ENCODE data around the gene EBNA1BP2. TPM values are rescaled to one million over a fixed set of nuclear protein-coding genes. Genes with fewer than 3 reads are reported as not detected.
"Not testable (repeated sequence)": the region's sequence is repeated elsewhere in the genome, so short reads cannot be mapped to it uniquely, and the experiment has no call there.

The EBNA1BP2 gene
- total and polyA plus RNA-seq, 2 donors from 2014 or later: 52.5 to 98.8 TPM

- H3K36me3 ChIP-seq (ENCODE audit: control insufficient read depth in 2 of 3, insufficient read depth in 3 of 3, low read length in 3 of 3): no peaks in the 10 kb centered on the region
- H3K27me3 ChIP-seq (ENCODE audit: control insufficient read depth, insufficient read depth, low read length): no peaks in the 10 kb centered on the region
Measured at GRCh38 chr1:43220905-43221778, 49.1 kb upstream of the EBNA1BP2 start.

DNA sequence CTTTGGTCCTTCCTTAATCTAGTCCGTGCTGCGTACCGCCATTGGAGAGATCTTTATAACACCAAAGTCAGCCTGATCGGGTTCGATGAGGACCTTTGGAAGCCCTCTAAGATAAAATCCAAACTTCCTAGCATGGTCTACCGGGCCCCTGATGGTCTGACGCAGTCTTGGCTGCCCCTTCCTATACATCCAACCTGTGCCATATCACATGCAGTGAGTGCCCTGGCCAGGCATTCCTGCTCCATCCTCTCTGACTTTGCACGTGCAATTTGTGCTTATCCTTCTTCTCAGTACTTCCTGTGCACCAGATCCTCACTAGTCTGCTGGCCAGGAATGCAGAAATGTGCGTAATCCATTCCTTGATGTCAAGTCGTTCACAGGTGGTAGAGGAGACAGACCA lies 45.7 kb upstream of the EBNA1BP2 start:
- Histone ChIP-seq H3K9ac (ENCODE audit: low read length in 3 of 3) (no peak overlapping the region), H3K27me3 (ENCODE audit: control insufficient read depth, insufficient read depth, low read length) (no peaks in the 10 kb centered on the region), H3K4me3 (ENCODE audit: low read length in 3 of 3) (no peak overlapping the region), H3K27ac (ENCODE audit: low read depth in 2 of 2, low read length in 2 of 2) (no peak overlapping the region), H3K4me1 (ENCODE audit: control insufficient read depth in 2 of 3, insufficient read depth in 2 of 3, low read depth in 1 of 3, low read length in 3 of 3) (no peaks in the 10 kb centered on the region), H3K36me3 (ENCODE audit: control insufficient read depth in 2 of 3, insufficient read depth in 3 of 3, low read length in 3 of 3) (no peaks in the 10 kb centered on the region), H3K9me3 (ENCODE audit: control insufficient read depth in 2 of 3, insufficient read depth in 1 of 3, low read length in 3 of 3) (no peaks in the 10 kb centered on the region)
- intact Hi-C loops (cut with DNase I): no loop called here
- FAIRE-seq (no peak), DNase-seq (no peak)
- TF ChIP-seq, protein P1, sequence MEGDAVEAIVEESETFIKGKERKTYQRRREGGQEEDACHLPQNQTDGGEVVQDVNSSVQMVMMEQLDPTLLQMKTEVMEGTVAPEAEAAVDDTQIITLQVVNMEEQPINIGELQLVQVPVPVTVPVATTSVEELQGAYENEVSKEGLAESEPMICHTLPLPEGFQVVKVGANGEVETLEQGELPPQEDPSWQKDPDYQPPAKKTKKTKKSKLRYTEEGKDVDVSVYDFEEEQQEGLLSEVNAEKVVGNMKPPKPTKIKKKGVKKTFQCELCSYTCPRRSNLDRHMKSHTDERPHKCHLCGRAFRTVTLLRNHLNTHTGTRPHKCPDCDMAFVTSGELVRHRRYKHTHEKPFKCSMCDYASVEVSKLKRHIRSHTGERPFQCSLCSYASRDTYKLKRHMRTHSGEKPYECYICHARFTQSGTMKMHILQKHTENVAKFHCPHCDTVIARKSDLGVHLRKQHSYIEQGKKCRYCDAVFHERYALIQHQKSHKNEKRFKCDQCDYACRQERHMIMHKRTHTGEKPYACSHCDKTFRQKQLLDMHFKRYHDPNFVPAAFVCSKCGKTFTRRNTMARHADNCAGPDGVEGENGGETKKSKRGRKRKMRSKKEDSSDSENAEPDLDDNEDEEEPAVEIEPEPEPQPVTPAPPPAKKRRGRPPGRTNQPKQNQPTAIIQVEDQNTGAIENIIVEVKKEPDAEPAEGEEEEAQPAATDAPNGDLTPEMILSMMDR (IDR thresholded peaks at IDR 0.05; ENCODE audit: borderline replicate concordance, extremely low read depth, insufficient read depth): no peak

More at GRCh38 chr1:43220905-43221778, 49.1 kb upstream of the EBNA1BP2 start:
- no peaks in the 10 kb centered on the region for H3K9me3 ChIP-seq (ENCODE audit: control insufficient read depth in 2 of 3, insufficient read depth in 1 of 3, low read length in 3 of 3)
- no peak overlapping the region for H3K4me3 ChIP-seq (ENCODE audit: low read length in 3 of 3)
- intact Hi-C loops (cut with DNase I): no loop called here
- H3K27ac ChIP-seq (ENCODE audit: low read depth in 2 of 2, low read length in 2 of 2): no peak overlapping the region
- H3K9ac ChIP-seq (ENCODE audit: low read length in 3 of 3): no peak overlapping the region
- DNase-seq: no peak
- no peak for FAIRE-seq
- no peaks in the 10 kb centered on the region for H3K4me1 ChIP-seq (ENCODE audit: control insufficient read depth in 2 of 3, insufficient read depth in 2 of 3, low read depth in 1 of 3, low read length in 3 of 3)
- TF ChIP-seq, protein P1 (IDR thresholded peaks at IDR 0.05; ENCODE audit: borderline replicate concordance, extremely low read depth, insufficient read depth): no peak

DNA sequence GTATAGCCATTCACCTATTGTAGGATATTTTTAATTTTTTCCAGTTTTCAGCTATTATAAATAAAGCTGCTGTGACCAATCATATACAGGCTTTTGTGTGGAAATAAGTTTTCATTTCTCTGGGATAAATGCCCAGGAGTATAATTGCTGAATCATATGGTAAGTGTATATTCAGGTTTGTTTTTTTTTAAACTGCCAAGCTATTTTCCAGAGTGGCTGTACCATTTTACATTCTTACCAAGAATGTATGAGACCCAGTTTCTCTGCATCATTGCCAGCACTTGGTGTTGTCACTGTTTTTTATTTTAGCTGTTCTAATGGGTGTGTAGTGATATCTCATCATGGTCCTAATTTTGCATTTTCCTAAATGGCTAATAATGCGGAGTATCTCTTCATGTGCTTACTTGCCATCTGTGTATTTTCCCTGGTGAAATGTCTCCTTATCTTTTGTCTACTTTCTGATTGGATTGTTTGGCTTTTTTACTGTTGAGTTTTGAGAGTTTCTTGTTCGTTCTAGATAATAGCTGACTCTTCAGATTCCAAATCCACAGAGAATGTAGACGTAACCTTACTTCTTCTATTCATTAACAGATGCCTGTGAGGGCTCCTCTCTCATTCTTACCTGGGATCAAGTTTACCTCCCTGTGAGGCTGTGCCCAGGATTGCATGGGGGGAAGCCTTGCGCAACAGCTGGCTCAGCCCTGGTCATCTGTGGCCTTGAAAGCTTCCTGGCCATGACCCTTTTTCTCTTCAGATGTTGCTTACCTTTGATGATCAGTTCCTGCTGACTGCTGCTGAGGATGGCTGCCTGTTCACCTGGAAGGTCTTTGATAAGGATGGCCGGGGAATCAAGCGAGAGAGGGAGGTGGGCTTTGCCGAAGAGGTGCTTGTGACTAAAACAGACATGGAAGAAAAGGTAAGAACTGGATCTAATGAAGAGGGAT lies 42.7 kb upstream of the EBNA1BP2 start:
- Histone ChIP-seq H3K9me3 (ENCODE audit: control insufficient read depth in 2 of 3, insufficient read depth in 1 of 3, low read length in 3 of 3) (no peaks in the 10 kb centered on the region), H3K9ac (ENCODE audit: low read length in 3 of 3) (no peak overlapping the region), H3K27me3 (ENCODE audit: control insufficient read depth, insufficient read depth, low read length) (no peaks in the 10 kb centered on the region), H3K4me1 (ENCODE audit: control insufficient read depth in 2 of 3, insufficient read depth in 2 of 3, low read depth in 1 of 3, low read length in 3 of 3) (no peaks in the 10 kb centered on the region), H3K27ac (ENCODE audit: low read depth in 2 of 2, low read length in 2 of 2) (no peak overlapping the region), H3K36me3 (ENCODE audit: control insufficient read depth in 2 of 3, insufficient read depth in 3 of 3, low read length in 3 of 3) (no peaks in the 10 kb centered on the region), H3K4me3 (ENCODE audit: low read length in 3 of 3) (no peak overlapping the region)
- TF ChIP-seq, protein P1 (IDR thresholded peaks at IDR 0.05; ENCODE audit: borderline replicate concordance, extremely low read depth, insufficient read depth): no peak
- FAIRE-seq: no peak
- DNase-seq: no peak
- intact Hi-C loops (cut with DNase I): no loop called here

GRCh38 chr1:43208277-43208676 lies 36.2 kb upstream of the EBNA1BP2 start:
- DNase-seq; FAIRE-seq; H3K27ac ChIP-seq (ENCODE audit: low read depth in 2 of 2, low read length in 2 of 2); H3K4me3 ChIP-seq (ENCODE audit: low read length in 3 of 3); H3K27me3 ChIP-seq (ENCODE audit: control insufficient read depth, insufficient read depth, low read length); intact Hi-C loops (cut with DNase I); H3K9ac ChIP-seq (ENCODE audit: low read length in 3 of 3); H3K36me3 ChIP-seq (ENCODE audit: control insufficient read depth in 2 of 3, insufficient read depth in 3 of 3, low read length in 3 of 3); H3K9me3 ChIP-seq (ENCODE audit: control insufficient read depth in 2 of 3, insufficient read depth in 1 of 3, low read length in 3 of 3): not testable (repeated sequence)
- H3K4me1 ChIP-seq (ENCODE audit: control insufficient read depth in 2 of 3, insufficient read depth in 2 of 3, low read depth in 1 of 3, low read length in 3 of 3): peaks cover 4 to 14% (median 11%) of the 10 kb centered on the region in 3 donors

All from kidney (tissue), 14 donors.